H1 (cell line): ENCODE results near the gene KCTD15. TPM values are rescaled to one million over a fixed set of nuclear protein-coding genes. Genes with fewer than 3 reads are reported as not detected.

ENCODE experiments used
- CTCF ChIA-PET: fragments of 300-600 bp; sonication (Branson Sonifier 250); formaldehyde crosslinking; loops from one replicate; lab custom pipeline; 2021; ENCODE audit not compliant: partially characterized antibody; lab: Charles Lee
- POLR2A ChIA-PET: fragments of 300-600 bp; sonication (Branson Sonifier 250); formaldehyde crosslinking; loops from one replicate; lab custom pipeline; 2021; ENCODE audit warnings: inconsistent platforms; ENCODE audit not compliant: partially characterized antibody; lab: Charles Lee
- DNase-seq, 2 experiments: peaks; one replicate each; pipeline versions ENCODE4 v3.0.0 to v3.0.0-alpha.2; 2010 to 2022; ENCODE audit warnings: low spot score in 2 of 2, low read depth in 1 of 2, mixed read lengths in 1 of 2
- FAIRE-seq: peaks from 2 replicates; lab custom pipeline; 2011; peaks lifted over from hg19 to GRCh38; lab: Jason Lieb, UNC
- H2AFZ ChIP-seq: 2 replicates; pipeline ENCODE4 v1.8.1; 2012; ENCODE audit warnings: low read length, inconsistent platforms
- H2AK5ac ChIP-seq: 2 replicates; pipeline ENCODE4 v1.6.1; 2013; ENCODE audit warnings: low read depth, low read length
- H2BK120ac ChIP-seq: replicated peaks from 2 replicates; pipeline ENCODE3; 2013; ENCODE audit warnings: low read depth, low read length, inconsistent platforms
- H2BK12ac ChIP-seq: 2 replicates; pipeline ENCODE4 v1.6.1; 2013; ENCODE audit warnings: low read depth, low read length
- H2BK15ac ChIP-seq: 2 replicates; pipeline ENCODE4 v1.6.1; 2013; ENCODE audit warnings: low read length
- H2BK20ac ChIP-seq: 2 replicates; pipeline ENCODE4 v1.6.1; 2013; ENCODE audit warnings: low read length
- H2BK5ac ChIP-seq: 2 replicates; pipeline ENCODE4 v1.6.1; 2013; ENCODE audit warnings: low read depth, low read length
- H3K14ac ChIP-seq: 2 replicates; pipeline ENCODE4 v1.6.1; 2013; ENCODE audit warnings: inconsistent platforms; ENCODE audit not compliant: insufficient read length
- H3K18ac ChIP-seq: 2 replicates; pipeline ENCODE4 v1.6.1; 2013; ENCODE audit warnings: low read length; ENCODE audit errors: extremely low read depth
- H3K23ac ChIP-seq: 2 replicates; pipeline ENCODE4 v1.6.1; 2013; ENCODE audit warnings: inconsistent platforms; ENCODE audit not compliant: insufficient read length
- H3K23me2 ChIP-seq: 2 replicates; pipeline ENCODE4 v1.6.1; 2013; ENCODE audit warnings: low read depth, low read length
- H3K27ac ChIP-seq: 2 replicates; pipeline ENCODE4 v1.6.1; 2011; ENCODE audit warnings: low read depth, low read length, inconsistent platforms
- H3K27me3 ChIP-seq, 4 experiments: replicated peaks in 1 of 4; 1 replicate in 1 of 4; 2 replicates in 3 of 4; pipeline versions ENCODE4 v1.6.1 to v1.8.1; 2011 to 2013; ENCODE audit warnings: low read length in 3 of 4, mild to moderate bottlenecking in 3 of 4, inconsistent platforms in 2 of 4, mixed read lengths in 2 of 4, moderate library complexity in 1 of 4; ENCODE audit not compliant: control insufficient read depth in 3 of 4, insufficient read depth in 3 of 4; ENCODE audit errors: extremely low read depth in 1 of 4
- H3K36me3 ChIP-seq, 4 experiments: 2 replicates each; pipeline versions ENCODE4 v1.6.1 to v1.8.1; 2011 to 2013; ENCODE audit warnings: mild to moderate bottlenecking in 4 of 4, low read length in 3 of 4, moderate library complexity in 2 of 4, control low read depth in 1 of 4, inconsistent platforms in 1 of 4; ENCODE audit not compliant: insufficient read depth in 4 of 4, control insufficient read depth in 2 of 4
- H3K4ac ChIP-seq: replicated peaks from 2 replicates; pipeline ENCODE3; 2013; ENCODE audit warnings: low read length, low read depth, mixed read lengths, inconsistent platforms; ENCODE audit not compliant: insufficient read length
- H3K4me1 ChIP-seq, 4 experiments: replicated peaks in 1 of 4; 1 replicate in 1 of 4; 2 replicates in 3 of 4; pipeline versions ENCODE4 v1.6.1 to v1.8.1; 2011 to 2013; ENCODE audit warnings: low read length in 3 of 4, inconsistent platforms in 2 of 4, mixed read lengths in 1 of 4; ENCODE audit not compliant: insufficient read depth in 4 of 4, control insufficient read depth in 3 of 4
- H3K4me2 ChIP-seq, 2 experiments: 2 replicates each; pipeline versions ENCODE4 v1.6.1 to v1.8.1; 2011 to 2013; ENCODE audit warnings: low read depth in 2 of 2, low read length in 2 of 2, control low read depth in 1 of 2, inconsistent platforms in 1 of 2, mild to moderate bottlenecking in 1 of 2; ENCODE audit not compliant: insufficient read depth in 1 of 2
- H3K4me3 ChIP-seq, 4 experiments: fragments of 200-600, 300-600 bp in 1 of 4; sonication (generic), shearing (Covaris generic), sonication (Bioruptor Twin) in 1 of 4; 2 replicates each; pipeline versions ENCODE4 v1.5.1 to v1.8.1; 2011 to 2016; ENCODE audit warnings: low read length in 4 of 4, low read depth in 3 of 4, control low read depth in 2 of 4, inconsistent platforms in 2 of 4, mild to moderate bottlenecking in 2 of 4, mixed read lengths in 1 of 4, moderate library complexity in 1 of 4; ENCODE audit not compliant: insufficient read depth in 2 of 4; ENCODE audit errors: extremely low read depth in 1 of 4
- H3K56ac ChIP-seq: replicated peaks from 2 replicates; pipeline ENCODE3; 2013; ENCODE audit warnings: low read depth, mild to moderate bottlenecking, mixed read lengths, low read length, inconsistent platforms; ENCODE audit not compliant: insufficient read length
- H3K79me1 ChIP-seq: 2 replicates; pipeline ENCODE4 v1.6.1; 2013; ENCODE audit warnings: low read depth, low read length, control low read depth
- H3K79me2 ChIP-seq, 2 experiments: 2 replicates each; pipeline versions ENCODE4 v1.6.1 to v1.8.1; 2012 to 2013; ENCODE audit warnings: low read length in 2 of 2, mild to moderate bottlenecking in 2 of 2, inconsistent platforms in 1 of 2; ENCODE audit not compliant: insufficient read depth in 2 of 2, control insufficient read depth in 1 of 2
- H3K9ac ChIP-seq, 4 experiments: replicated peaks in 1 of 4; 1 replicate in 1 of 4; 2 replicates in 3 of 4; pipeline versions ENCODE4 v1.6.1 to v1.8.1; 2011 to 2013; ENCODE audit warnings: low read depth in 3 of 4, low read length in 3 of 4, control low read depth in 2 of 4, mild to moderate bottlenecking in 2 of 4, moderate library complexity in 2 of 4, inconsistent platforms in 1 of 4; ENCODE audit errors: extremely low read depth in 1 of 4
- H3K9me3 ChIP-seq, 2 experiments: 2 replicates each; pipeline versions ENCODE4 v1.6.1 to v1.8.1; 2012 to 2013; ENCODE audit warnings: mild to moderate bottlenecking in 2 of 2, moderate library complexity in 2 of 2, control low read depth in 1 of 2, inconsistent platforms in 1 of 2, low read depth in 1 of 2, low read length in 1 of 2, mixed read lengths in 1 of 2; ENCODE audit not compliant: insufficient read depth in 2 of 2
- H4K20me1 ChIP-seq, 2 experiments: replicated peaks in 1 of 2; 2 replicates each; pipeline versions ENCODE3 to v1.8.1; 2011 to 2013; ENCODE audit warnings: inconsistent platforms in 2 of 2, low read length in 2 of 2, mild to moderate bottlenecking in 1 of 2; ENCODE audit not compliant: insufficient read depth in 2 of 2, control insufficient read depth in 1 of 2
- H4K5ac ChIP-seq: 2 replicates; pipeline ENCODE4 v1.6.1; 2013; ENCODE audit warnings: low read length, low read depth, mixed read lengths, inconsistent platforms; ENCODE audit not compliant: insufficient read length
- H4K8ac ChIP-seq: 2 replicates; pipeline ENCODE4 v1.8.0; 2013; ENCODE audit warnings: mild to moderate bottlenecking, moderate library complexity, low read length, inconsistent platforms; ENCODE audit not compliant: insufficient read depth; ENCODE audit errors: extremely low read depth
- H4K91ac ChIP-seq: replicated peaks from 2 replicates; pipeline ENCODE3; 2013; ENCODE audit warnings: low read length, mixed read lengths, inconsistent platforms; ENCODE audit not compliant: insufficient read length
- WGBS, 2 experiments: shearing (Covaris generic) in 1 of 2; methylation state at CpG; one replicate each; pipeline versions ENCODE4 v1.1.6 to v1.1.7; 2013 to 2015; ENCODE audit warnings: low lambda C conversion rate in 2 of 2, mixed read lengths in 2 of 2, inconsistent platforms in 1 of 2, low coverage in 1 of 2, missing lambda C conversion rate in 1 of 2; ENCODE audit not compliant: insufficient replicate concordance in 2 of 2, insufficient coverage in 1 of 2, insufficient read length in 1 of 2; ENCODE audit errors: extremely low coverage in 1 of 2, missing lambda C conversion rate in 1 of 2; 5-methylcytosine and 5-hydroxymethylcytosine counted together
- polyA plus RNA-seq, 7 experiments: library from polyadenylated mRNA; depleted of rRNA in 3 of 7; stranded (reverse) in 5 of 7; unstranded in 2 of 7; fragments of >200 nt in 5 of 7; fragments of 200-250 nt in 2 of 7; gene quantifications; 1 replicate in 5 of 7; 2 replicates in 1 of 7; 4 replicates in 1 of 7; pipeline versions ENCODE4 v1.2.1 to v1.2.3, GENCODE V29; 2011 to 2013; ENCODE audit warnings: missing spikeins in 2 of 7, mixed read lengths in 2 of 7
- total RNA-seq: library from RNA; stranded (reverse); fragmentation: NEBNext Ultra II Directional; extraction: Animal tissue kit (Norgen Biotek cat#: 25700); gene quantifications from 2 replicates; pipeline ENCODE4 v1.2.1, GENCODE V29; 2021

KCTD15 gene
- total and polyA plus RNA-seq, 2 of the 8 experiments (the other 6 are each of a cell fraction or from before 2014, with no cell fraction given): 25.1 to 27.0 TPM

DNA sequence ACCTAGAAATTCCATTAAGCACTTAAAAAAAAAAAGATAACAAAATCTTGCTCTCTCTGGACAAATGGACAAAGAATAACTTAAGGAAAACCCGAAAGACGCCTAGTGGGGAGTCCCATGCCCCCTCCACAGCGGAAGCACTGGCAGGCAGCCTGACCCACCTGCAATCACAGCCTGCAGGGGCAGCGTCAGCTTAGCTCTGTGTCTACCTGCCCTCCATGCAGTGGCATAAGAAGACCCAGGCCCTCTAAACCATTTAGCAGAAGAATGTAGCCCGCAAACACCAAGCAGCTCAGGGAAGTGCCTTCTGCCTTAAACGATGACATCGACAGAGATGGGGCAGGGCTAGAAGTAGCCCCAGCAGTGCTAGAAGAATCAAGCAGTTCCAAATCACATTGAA lies 36.0 kb downstream of the KCTD15 start:
- H3K4me3 ChIP-seq: no peak overlapping the region
- no peak overlapping the region for H3K56ac ChIP-seq
- H3K23ac ChIP-seq: no peak overlapping the region
- no peaks in the 10 kb centered on the region for H4K20me1 ChIP-seq
- H2BK15ac ChIP-seq: no peak overlapping the region
- H3K9me3 ChIP-seq: no peaks in the 10 kb centered on the region
- H2AFZ ChIP-seq: no peak overlapping the region
- no peak overlapping the region for H4K8ac ChIP-seq
- H3K18ac ChIP-seq: no peak overlapping the region
- H2BK5ac ChIP-seq: no peak overlapping the region
- FAIRE-seq (no peak), DNase-seq (no peak)
- H4K91ac ChIP-seq: no peak overlapping the region
- no peak overlapping the region for H2BK12ac ChIP-seq
- no peak overlapping the region for H3K9ac ChIP-seq
- H3K27me3 ChIP-seq: no peaks in the 10 kb centered on the region
- H2AK5ac ChIP-seq: no peak overlapping the region
- no peak overlapping the region for H3K14ac ChIP-seq
- H3K23me2 ChIP-seq: no peaks in the 10 kb centered on the region
- H2BK120ac ChIP-seq: no peak overlapping the region
- ChIA-PET CTCF (interaction anchor here (0.6 to 2.0 kb wide), 4 partner anchors 10 to 166 kb away, joined by 3 to 5 read pairs (median 4); no protein-coding TSS in a partner anchor), POLR2A (interaction anchor here (1.1 to 1.2 kb wide), 2 partner anchors 37 to 74 kb away, joined by 4 to 5 read pairs; no protein-coding TSS in a partner anchor)
- no peak overlapping the region for H3K4me2 ChIP-seq
- no peak overlapping the region for H3K27ac ChIP-seq
- H3K4me1 ChIP-seq: no peaks in the 10 kb centered on the region
- WGBS, 2 experiments: 69% methylated on average over 7 of the region's 7 CpGs; no CpG with 5 or more reads in 1 of the 2 experiments
- no peaks in the 10 kb centered on the region for H3K79me1 ChIP-seq
- no peaks in the 10 kb centered on the region for H3K79me2 ChIP-seq
- no peak overlapping the region for H4K5ac ChIP-seq
- no peak overlapping the region for H2BK20ac ChIP-seq
- no peaks in the 10 kb centered on the region for H3K36me3 ChIP-seq
- no peak overlapping the region for H3K4ac ChIP-seq
